Left hindlimb (tissue), 1 donor: Measurements from ENCODE around the gene FAM236B.
"Not testable (repeated sequence)": the region's sequence is repeated elsewhere in the genome, so short reads cannot be mapped to it uniquely, and the experiment has no call there.

Experiments used
- DNase-seq: peaks from one replicate; pipeline ENCODE4 v3.0.0-alpha.2; 2018

FAM236B gene

GRCh38 chrX:72782560-72782959 is at the start of gene FAM236B:
Gene FAM236B, minus strand, starts transcription at chrX:72782660. Its CDS starts 100 bp downstream, at chrX:72782560.
- DNase-seq = not testable (repeated sequence)

- DNase-seq = not testable (repeated sequence)
Observed at GRCh38 chrX:72830701-72831100, 48.2 kb upstream of the FAM236B start.

GRCh38 chrX:72808110-72808509 is 25.6 kb upstream of the FAM236B start, which contains the start of gene FAM236D:
Gene FAM236D, minus strand, starts transcription at chrX:72808210. Its CDS starts 100 bp downstream, at chrX:72808110.
- DNase-seq = not testable (repeated sequence)

- not testable (repeated sequence) for DNase-seq
Observed at GRCh38 chrX:72790390-72790789, 7.9 kb upstream of the FAM236B start.

- DNase-seq = not testable (repeated sequence)
Observed at GRCh38 chrX:72788142-72788541, 5.7 kb upstream of the FAM236B start.

- not testable (repeated sequence) for DNase-seq
Observed at GRCh38 chrX:72783964-72784363, 1.5 kb upstream of the FAM236B start.

GRCh38 chrX:72783365-72783936 is 991 bp upstream of the FAM236B start:
- not testable (repeated sequence) for DNase-seq

GRCh38 chrX:72778146-72778545 is 4.3 kb downstream of the FAM236B start:
- not testable (repeated sequence) for DNase-seq

GRCh38 chrX:72777467-72777790 is 5.0 kb downstream of the FAM236B start:
- DNase-seq = not testable (repeated sequence)

- not testable (repeated sequence) for DNase-seq
Observed at GRCh38 chrX:72776653-72777466, 5.6 kb downstream of the FAM236B start, which contains the start of gene DMRTC1B. Gene DMRTC1B, plus strand, starts transcription at chrX:72776890. Its CDS starts 68,246 bp downstream, at chrX:72845136.

- DNase-seq = not testable (repeated sequence)
Observed at GRCh38 chrX:72760454-72760853, 22.0 kb downstream of the FAM236B start.

GRCh38 chrX:72748545-72748944 is 33.9 kb downstream of the FAM236B start:
- not testable (repeated sequence) for DNase-seq

GRCh38 chrX:72745546-72745945 is 36.9 kb downstream of the FAM236B start:
- DNase-seq = not testable (repeated sequence)

GRCh38 chrX:72735561-72735960 is 46.9 kb downstream of the FAM236B start:
- DNase-seq = no peak

- DNase-seq = not testable (repeated sequence)
Observed at GRCh38 chrX:72733636-72734035, 48.8 kb downstream of the FAM236B start.
